ENCODE results near the gene VCX2. TPM values are rescaled to one million over a fixed set of nuclear protein-coding genes. Genes with fewer than 3 reads are reported as not detected.
"Not testable (repeated sequence)": the region's sequence is repeated elsewhere in the genome, so short reads cannot be mapped to it uniquely, and the experiment has no call there.

The VCX2 gene
- total RNA-seq, 2 donors from 2014 or later = not detected

- intact Hi-C loops (cut with DNase I) = no loop called here
- no peak for DNase-seq
- ATAC-seq = no peak
These were observed 45.0 kb downstream of the VCX2 start for GRCh38 chrX:8126092-8126491.

GRCh38 chrX:8125566-8125965 lies 45.5 kb downstream of the VCX2 start:
- DNase-seq (no peak), ATAC-seq (no peak)
- intact Hi-C loops (cut with DNase I) = no loop called here

GRCh38 chrX:8122538-8122937 lies 48.5 kb downstream of the VCX2 start:
- ATAC-seq (no peak), DNase-seq (no peak)
- intact Hi-C loops (cut with DNase I) = no loop called here

GRCh38 chrX:8121391-8121790 lies 49.7 kb downstream of the VCX2 start:
- intact Hi-C loops (cut with DNase I); DNase-seq; ATAC-seq: not testable (repeated sequence)

Small RNA genes lying within 50 kb of the gene (microRNA-seq; reads per million reads assigned to microRNA genes)
- 74.6 to 75.6 reads per million in 2 donors for gene MIR651

Other genes with a start within 250 kb of the VCX2 start
- 10 to 100 TPM; 30.1 to 33.2 TPM for gene PNPLA4, start 243.9 kb downstream of the VCX2 start, total RNA-seq